K562 (cell line): ENCODE measurements around the gene USP7. TPM values are rescaled to one million over a fixed set of nuclear protein-coding genes. Genes with fewer than 3 reads are reported as not detected.

Source experiments
- MBD1 ChIP-seq: fragments of 250-450 bp; sonication (Bioruptor Pico); IDR thresholded peaks from 2 replicates; pipeline ENCODE4 v1.8.0; 2022; ENCODE audit warnings: inconsistent platforms
- ZNF668 ChIP-seq: fragments of 250-450 bp; sonication (Bioruptor Pico); IDR thresholded peaks from 2 replicates; pipeline ENCODE4 v1.8.0; 2022; ENCODE audit warnings: mild to moderate bottlenecking, inconsistent platforms
- polyA plus RNA-seq, 8 experiments: library from polyadenylated mRNA; depleted of rRNA in 4 of 8; stranded (reverse) in 5 of 8; unstranded in 3 of 8; fragments of >200 nt; fragmentation: Nextera tagmentation in 2 of 8; fragmentation: Illumina TruSeq in 1 of 8; extraction: Ambion mirVana in 2 of 8; extraction: Trizol in 1 of 8; gene quantifications; 2 replicates each; pipeline versions ENCODE4 v1.2.1 to v1.2.3, GENCODE V29; 2011 to 2014; ENCODE audit warnings: inconsistent platforms in 1 of 8, missing spikeins in 1 of 8
- total RNA-seq, 7 experiments: library from RNA; depleted of rRNA in 6 of 7; stranded (reverse); fragments of >200 nt in 6 of 7; fragmentation: Illumina TruSeq in 2 of 7; extraction: Trizol in 2 of 7; gene quantifications; 2 replicates each; pipeline versions ENCODE4 v1.2.1 to v1.2.3, GENCODE V29; 2011 to 2021; ENCODE audit warnings: low replicate concordance in 1 of 7
- TF ChIP-seq, protein P1 (sequence below): fragments of 450-650 bp; IDR thresholded peaks from one replicate; pipeline ENCODE4 v1.6.1; 2018; ENCODE audit warnings: mild to moderate bottlenecking, moderate library complexity; ENCODE audit not compliant: partially characterized antibody
- TF ChIP-seq, protein P2 (sequence below): fragments of 450-650 bp; formaldehyde crosslinking; conservative IDR thresholded peaks from 2 replicates; pipeline ENCODE4 v1.4.0; 2022; ENCODE audit warnings: mild to moderate bottlenecking, missing genetic modification characterization

USP7 gene
- total and polyA plus RNA-seq, 9 of the 15 experiments (the other 6 are each of a cell fraction or from before 2014, with no cell fraction given), result 17.1 to 145 (median 57.9) TPM

- TF ChIP-seq, protein P1, sequence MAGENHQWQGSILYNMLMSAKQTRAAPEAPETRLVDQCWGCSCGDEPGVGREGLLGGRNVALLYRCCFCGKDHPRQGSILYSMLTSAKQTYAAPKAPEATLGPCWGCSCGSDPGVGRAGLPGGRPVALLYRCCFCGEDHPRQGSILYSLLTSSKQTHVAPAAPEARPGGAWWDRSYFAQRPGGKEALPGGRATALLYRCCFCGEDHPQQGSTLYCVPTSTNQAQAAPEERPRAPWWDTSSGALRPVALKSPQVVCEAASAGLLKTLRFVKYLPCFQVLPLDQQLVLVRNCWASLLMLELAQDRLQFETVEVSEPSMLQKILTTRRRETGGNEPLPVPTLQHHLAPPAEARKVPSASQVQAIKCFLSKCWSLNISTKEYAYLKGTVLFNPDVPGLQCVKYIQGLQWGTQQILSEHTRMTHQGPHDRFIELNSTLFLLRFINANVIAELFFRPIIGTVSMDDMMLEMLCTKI, result no peak
- TF ChIP-seq, protein P2, sequence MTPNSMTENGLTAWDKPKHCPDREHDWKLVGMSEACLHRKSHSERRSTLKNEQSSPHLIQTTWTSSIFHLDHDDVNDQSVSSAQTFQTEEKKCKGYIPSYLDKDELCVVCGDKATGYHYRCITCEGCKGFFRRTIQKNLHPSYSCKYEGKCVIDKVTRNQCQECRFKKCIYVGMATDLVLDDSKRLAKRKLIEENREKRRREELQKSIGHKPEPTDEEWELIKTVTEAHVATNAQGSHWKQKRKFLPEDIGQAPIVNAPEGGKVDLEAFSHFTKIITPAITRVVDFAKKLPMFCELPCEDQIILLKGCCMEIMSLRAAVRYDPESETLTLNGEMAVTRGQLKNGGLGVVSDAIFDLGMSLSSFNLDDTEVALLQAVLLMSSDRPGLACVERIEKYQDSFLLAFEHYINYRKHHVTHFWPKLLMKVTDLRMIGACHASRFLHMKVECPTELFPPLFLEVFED (CRISPR knock-in tag), result no peak
- no peak for TF ChIP-seq MBD1 (CRISPR knock-in tag)
- TF ChIP-seq ZNF668 (CRISPR knock-in tag), result no peak
- TF ChIP-seq, all 486 proteins: peak for 0
Observed at GRCh38 chr16:8990445-8990844, 26.7 kb upstream of the USP7 start (continued).
